22Rv1 (cell line): ENCODE results near the gene C10orf105.

ENCODE experiments used
- H3K27ac ChIP-seq: fragments of 450-650 bp; 2 replicates; pipeline ENCODE4 v1.5.1; 2017
- CTCF ChIP-seq: fragments of 450-650 bp; IDR thresholded peaks from 2 replicates; pipeline ENCODE4 v1.5.1; 2017; ENCODE audit warnings: mild to moderate bottlenecking
- ZFX ChIP-seq: fragments of 450-650 bp; IDR thresholded peaks from 2 replicates; pipeline ENCODE4 v1.6.1; 2017; ENCODE audit warnings: antibody characterized with exemption, borderline replicate concordance

The C10orf105 gene

GRCh38 chr10:71745664-71746250 lies 26.2 kb upstream of the C10orf105 start:
- H3K27ac ChIP-seq: no peak overlapping the region
- TF ChIP-seq CTCF (no peak), ZFX (no peak)

- no peak overlapping the region for H3K27ac ChIP-seq
- no peak for TF ChIP-seq CTCF
- TF ChIP-seq ZFX: no peak
Measured at GRCh38 chr10:71744897-71745663, 25.5 kb upstream of the C10orf105 start.

- no peak for TF ChIP-seq CTCF
- no peak for TF ChIP-seq ZFX
- no peak overlapping the region for H3K27ac ChIP-seq
Measured at GRCh38 chr10:71743866-71744265, 24.3 kb upstream of the C10orf105 start.

- TF ChIP-seq CTCF (no peak), ZFX (no peak)
- H3K27ac ChIP-seq: no peak overlapping the region
Measured at GRCh38 chr10:71743089-71743838, 23.7 kb upstream of the C10orf105 start.

GRCh38 chr10:71742301-71743088 lies 22.9 kb upstream of the C10orf105 start:
- no peak for TF ChIP-seq CTCF
- TF ChIP-seq ZFX: no peak
- H3K27ac ChIP-seq: no peak overlapping the region

GRCh38 chr10:71741671-71742070 lies 22.1 kb upstream of the C10orf105 start:
- TF ChIP-seq CTCF (no peak), ZFX (no peak)
- no peak overlapping the region for H3K27ac ChIP-seq
